IPS DF 6.9 (cell line): Measurements from ENCODE around the gene WIZ.

Experiments used
- DNase-seq: peaks from one replicate; pipeline ENCODE4 v3.0.0-alpha.2; 2013; ENCODE audit warnings: low read depth, low spot score
- H3K27ac ChIP-seq: one replicate; pipeline ENCODE4 v1.5.1; 2013; ENCODE audit warnings: low read length, control low read depth
- H3K27me3 ChIP-seq: 2 replicates; pipeline ENCODE4 v1.6.1; 2013; ENCODE audit warnings: mild to moderate bottlenecking, low read length; ENCODE audit not compliant: control insufficient read depth, insufficient read depth
- H3K36me3 ChIP-seq: 2 replicates; pipeline ENCODE4 v1.6.1; 2013; ENCODE audit warnings: low read length; ENCODE audit not compliant: control insufficient read depth, insufficient read depth
- H3K4me1 ChIP-seq: 2 replicates; pipeline ENCODE4 v1.6.1; 2013; ENCODE audit warnings: low read length; ENCODE audit not compliant: control insufficient read depth, insufficient read depth
- H3K4me3 ChIP-seq: 2 replicates; pipeline ENCODE4 v1.5.1; 2013; ENCODE audit warnings: mild to moderate bottlenecking, low read length
- H3K9me3 ChIP-seq: 2 replicates; pipeline ENCODE4 v1.6.1; 2013; ENCODE audit warnings: low read length, inconsistent platforms; ENCODE audit not compliant: control insufficient read depth, insufficient read depth
- WGBS: extraction: QIAGEN DNeasy Blood & Tissue Kit; methylation state at CpG from one replicate; pipeline ENCODE4 v1.1.7; 2013; ENCODE audit warnings: mixed read lengths, missing lambda C conversion rate; ENCODE audit not compliant: insufficient read length, insufficient coverage; 5-methylcytosine and 5-hydroxymethylcytosine counted together

The WIZ gene

DNA sequence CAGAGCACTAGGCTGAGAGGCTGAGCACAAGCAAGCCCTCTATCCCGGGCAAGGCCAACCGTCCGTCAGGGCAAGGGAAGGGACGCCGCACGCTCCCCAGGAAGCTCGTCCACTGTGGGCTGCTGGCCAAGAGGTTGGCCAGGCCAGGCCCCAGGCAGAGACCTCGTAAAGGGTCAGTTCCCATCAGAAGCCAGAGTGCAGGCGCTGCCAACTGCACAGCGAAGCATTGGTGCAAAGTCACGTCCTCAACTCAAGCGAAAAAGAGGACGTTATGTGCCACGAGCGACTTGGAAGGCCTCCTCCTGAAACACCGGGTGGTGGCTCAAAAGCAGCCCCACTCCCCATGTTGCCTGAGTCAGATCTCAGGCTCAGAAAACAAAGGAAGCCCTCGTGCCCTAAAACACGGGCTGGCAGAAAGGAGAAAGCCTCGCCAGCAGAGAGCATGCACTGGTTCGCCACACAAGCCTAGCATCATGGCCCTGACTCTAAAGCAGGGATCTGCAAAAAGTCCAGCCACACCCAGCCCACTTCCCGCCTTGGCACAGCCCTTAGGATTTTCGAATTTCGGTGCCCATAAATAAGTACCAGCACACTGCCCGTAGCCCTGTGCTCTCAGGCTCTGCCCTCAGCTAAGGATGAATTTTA lies 74.8 kb downstream of the WIZ start:
- H3K27me3 ChIP-seq: no peaks in the 10 kb centered on the region
- peaks cover 15% of the 10 kb centered on the region for H3K36me3 ChIP-seq
- no peak overlapping the region for H3K27ac ChIP-seq
- no peak for DNase-seq
- no peak overlapping the region for H3K4me3 ChIP-seq
- H3K4me1 ChIP-seq: no peaks in the 10 kb centered on the region
- H3K9me3 ChIP-seq: no peaks in the 10 kb centered on the region
- WGBS: no CpG with 5 or more reads among the region's 24 CpGs

DNA sequence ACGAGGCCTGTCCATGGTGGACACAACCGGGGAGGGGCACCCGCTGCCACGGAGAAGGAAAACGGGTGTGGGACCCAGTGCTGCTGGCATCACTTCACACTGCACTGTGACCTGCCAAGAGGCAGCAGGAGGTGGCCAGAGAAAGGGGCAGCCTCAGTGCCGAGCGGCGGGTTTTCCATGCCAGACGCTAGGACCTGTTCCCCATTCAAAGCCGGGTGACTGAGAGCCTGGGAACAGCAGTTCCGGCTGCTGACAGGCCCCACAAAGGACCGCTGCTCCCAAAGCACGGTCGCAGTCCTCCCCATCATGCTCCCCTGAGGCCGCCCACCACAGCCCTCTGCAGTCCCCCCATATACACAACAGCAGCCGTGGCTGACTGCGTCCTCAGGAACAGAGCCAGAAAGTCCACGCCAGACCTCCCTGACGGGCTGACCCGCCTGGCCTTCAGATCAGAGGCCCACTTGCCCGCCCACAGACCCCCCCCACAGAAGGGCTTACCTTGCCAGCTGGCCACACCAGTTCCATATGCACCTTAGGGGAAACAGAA lies 75.6 kb downstream of the WIZ start:
- H3K27ac ChIP-seq: no peak overlapping the region
- no peaks in the 10 kb centered on the region for H3K27me3 ChIP-seq
- H3K4me3 ChIP-seq: no peak overlapping the region
- no peaks in the 10 kb centered on the region for H3K9me3 ChIP-seq
- WGBS: no CpG with 5 or more reads among the region's 21 CpGs
- peaks cover 22% of the 10 kb centered on the region for H3K36me3 ChIP-seq
- DNase-seq: no peak
- H3K4me1 ChIP-seq: no peaks in the 10 kb centered on the region

DNA sequence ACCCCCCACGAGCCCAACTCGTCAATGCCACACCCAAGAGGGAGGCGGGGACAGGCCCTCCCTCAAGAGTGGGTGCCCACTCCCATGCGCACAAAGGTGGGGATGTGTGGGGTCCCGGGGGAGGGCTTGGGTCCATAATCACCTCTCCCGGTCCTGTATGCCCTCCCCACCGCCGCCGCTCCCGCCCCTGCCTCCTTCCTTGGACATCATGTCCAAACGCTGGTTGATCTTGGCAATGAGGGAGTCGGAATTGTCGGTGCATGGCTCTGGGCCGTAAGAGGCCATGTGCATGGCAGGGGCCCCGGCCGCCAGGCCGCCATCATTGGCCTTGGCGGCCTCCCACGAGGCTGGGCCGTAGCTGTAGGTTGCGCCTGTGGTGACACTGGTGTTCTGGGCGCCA lies 76.1 kb downstream of the WIZ start:
- Histone ChIP-seq H3K9me3 (no peaks in the 10 kb centered on the region), H3K36me3 (peaks cover 27% of the 10 kb centered on the region), H3K27me3 (no peaks in the 10 kb centered on the region), H3K4me1 (no peaks in the 10 kb centered on the region), H3K27ac (no peak overlapping the region), H3K4me3 (no peak overlapping the region)
- no peak for DNase-seq
- no CpG with 5 or more reads among the region's 22 CpGs for WGBS

DNA sequence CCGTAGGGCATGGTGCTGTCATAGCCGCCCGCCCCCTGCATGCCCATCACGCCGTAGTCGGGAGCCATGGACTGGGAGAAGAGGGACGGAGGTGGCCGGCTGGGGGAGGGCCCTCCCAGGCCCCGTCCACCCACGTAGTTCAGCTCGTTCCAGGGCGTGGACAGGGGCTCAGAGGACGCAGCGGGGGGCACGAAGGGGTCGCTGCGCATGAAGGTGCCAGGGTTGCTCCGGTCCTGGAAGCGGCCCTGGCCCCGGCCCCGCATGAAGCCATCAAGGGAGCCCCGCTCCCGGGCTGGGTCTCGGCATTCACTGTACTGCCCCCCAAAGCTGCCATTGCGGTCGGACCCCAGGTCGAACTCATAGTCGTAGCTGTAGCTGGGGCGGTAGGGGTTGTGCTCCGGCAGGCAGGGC lies 76.9 kb downstream of the WIZ start:
- Histone ChIP-seq H3K9me3 (no peaks in the 10 kb centered on the region), H3K36me3 (peaks cover 35% of the 10 kb centered on the region), H3K27ac (no peak overlapping the region), H3K4me3 (no peak overlapping the region), H3K27me3 (no peaks in the 10 kb centered on the region), H3K4me1 (no peaks in the 10 kb centered on the region)
- DNase-seq: no peak
- no CpG with 5 or more reads among the region's 30 CpGs for WGBS

DNA sequence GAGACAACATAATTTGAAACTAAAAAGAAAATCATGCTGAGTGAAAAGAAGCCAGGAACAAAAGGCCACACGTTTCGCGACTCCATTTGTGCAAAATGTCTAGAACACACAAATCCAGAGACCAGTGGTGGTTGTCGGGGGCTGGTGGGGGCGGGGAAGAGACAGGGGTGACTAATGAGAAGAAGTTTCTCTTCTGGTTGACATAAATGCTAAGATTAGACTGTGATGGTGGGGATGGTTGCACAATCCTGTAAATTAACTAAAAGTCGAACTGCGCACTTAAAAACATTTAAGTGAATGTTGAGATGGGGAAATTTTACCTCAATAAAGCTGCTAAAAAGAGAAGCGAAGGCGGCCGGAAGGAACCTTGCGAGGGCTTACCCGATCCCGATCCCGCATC lies 77.3 kb downstream of the WIZ start:
- Histone ChIP-seq H3K4me3 (no peak overlapping the region), H3K9me3 (no peaks in the 10 kb centered on the region), H3K27ac (no peak overlapping the region), H3K27me3 (no peaks in the 10 kb centered on the region), H3K4me1 (no peaks in the 10 kb centered on the region), H3K36me3 (peaks cover 39% of the 10 kb centered on the region)
- DNase-seq: no peak
- no CpG with 5 or more reads among the region's 14 CpGs for WGBS

DNA sequence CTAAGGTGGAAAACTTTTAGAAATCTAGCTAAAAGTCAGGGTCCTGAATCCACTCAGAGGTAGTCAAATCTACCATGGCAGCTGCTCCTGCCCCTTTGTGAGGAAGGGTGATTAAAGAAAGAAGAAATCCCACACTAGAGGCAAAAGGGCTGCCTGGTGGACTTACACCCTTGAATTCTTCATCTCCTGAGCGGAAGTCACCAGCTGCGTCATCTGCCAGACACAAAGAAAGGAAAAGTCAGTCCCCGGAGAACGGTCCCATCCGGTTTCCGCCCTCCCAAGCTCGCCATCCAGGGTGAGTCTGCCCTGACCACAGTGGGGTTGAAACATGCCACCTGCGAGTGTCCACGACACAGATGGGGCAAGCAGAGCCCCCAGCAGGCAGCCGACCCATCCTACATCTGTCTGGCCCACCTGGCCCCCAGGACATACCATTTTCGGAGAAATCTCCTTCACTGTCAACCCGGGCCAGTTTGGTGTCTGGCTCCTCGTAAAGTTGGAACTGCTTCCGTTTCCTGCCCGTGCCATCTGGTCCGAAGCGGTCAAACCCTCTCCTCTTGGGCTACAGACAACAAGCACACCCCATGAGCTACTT lies 77.9 kb downstream of the WIZ start:
- H3K27me3 ChIP-seq: no peaks in the 10 kb centered on the region
- H3K4me1 ChIP-seq: no peaks in the 10 kb centered on the region
- H3K27ac ChIP-seq: no peak overlapping the region
- WGBS: no CpG with 5 or more reads among the region's 17 CpGs
- no peak overlapping the region for H3K4me3 ChIP-seq
- H3K36me3 ChIP-seq: peaks cover 40% of the 10 kb centered on the region
- DNase-seq: no peak
- H3K9me3 ChIP-seq: no peaks in the 10 kb centered on the region

DNA sequence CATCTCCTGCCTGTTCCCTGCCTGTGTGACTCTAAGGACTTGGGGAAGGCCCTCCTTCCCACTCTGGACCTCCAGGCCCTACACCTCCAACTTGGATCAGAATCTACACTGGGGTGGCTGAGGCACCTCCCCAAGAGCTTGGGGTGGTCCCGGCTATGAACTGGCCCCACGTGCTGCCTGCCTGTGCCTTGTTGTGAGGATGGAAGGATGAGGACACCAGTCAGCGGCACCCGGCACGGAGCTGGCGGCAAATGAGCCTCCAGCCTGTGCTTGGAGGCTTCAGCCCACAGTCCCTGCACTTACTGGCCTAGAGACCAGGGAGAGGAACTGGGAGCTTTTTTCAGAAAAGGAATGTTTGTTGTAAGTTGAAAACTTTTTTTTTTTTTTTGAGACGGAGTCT lies 78.6 kb downstream of the WIZ start:
- WGBS: no CpG with 5 or more reads among the region's 7 CpGs
- Histone ChIP-seq H3K27me3 (no peaks in the 10 kb centered on the region), H3K9me3 (no peaks in the 10 kb centered on the region), H3K36me3 (peaks cover 40% of the 10 kb centered on the region), H3K4me1 (no peaks in the 10 kb centered on the region), H3K4me3 (no peak overlapping the region), H3K27ac (no peak overlapping the region)
- DNase-seq: no peak
